ENCODE results near the gene CEACAM3. TPM values are rescaled to one million over a fixed set of nuclear protein-coding genes. Genes with fewer than 3 reads are reported as not detected.
A peak's percentile ranks its signal among the peaks of the same experiment; 100 is the strongest.

CEACAM3 gene
- total and polyA plus RNA-seq, 2 experiments from 2014 or later, result not detected

DNA sequence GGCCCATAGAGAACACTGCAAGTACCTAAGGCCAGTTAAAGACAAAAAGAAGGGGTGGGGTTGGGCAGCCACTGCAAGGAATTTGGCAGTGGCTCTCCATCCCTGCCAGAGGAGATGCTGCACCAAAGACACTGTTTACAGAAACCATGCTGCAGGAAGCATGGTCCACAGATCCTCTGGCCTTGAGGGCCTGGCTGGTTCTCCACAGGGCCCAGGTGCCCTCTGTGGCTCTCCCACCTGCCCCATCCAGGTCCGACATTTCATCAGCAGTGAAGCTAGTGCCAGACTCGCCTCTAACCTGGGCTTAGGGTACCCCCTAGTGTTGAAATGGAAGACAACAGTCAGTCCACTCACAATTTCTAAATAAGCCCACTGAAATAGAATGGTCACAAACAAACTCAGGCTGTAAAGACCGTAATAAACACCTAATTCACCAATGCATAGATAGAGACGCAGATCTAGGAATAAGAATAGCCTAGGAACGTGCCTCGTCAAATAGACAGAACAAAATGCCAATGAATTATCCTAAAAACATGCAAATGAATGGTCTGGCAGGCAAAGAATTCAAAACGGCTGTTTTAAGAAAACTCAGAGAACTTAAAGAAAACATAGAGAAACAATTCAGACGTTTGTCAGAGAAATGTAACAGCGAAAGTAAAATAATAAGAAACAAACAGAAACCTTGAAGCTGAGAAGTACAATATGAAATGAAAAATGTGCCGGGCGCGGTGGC, 24.8 kb downstream of the CEACAM3 start:
- 48% methylated on average over 12 of the region's 12 CpGs for WGBS (ENCODE audit: low lambda C conversion rate, missing lambda C conversion rate)

DNA sequence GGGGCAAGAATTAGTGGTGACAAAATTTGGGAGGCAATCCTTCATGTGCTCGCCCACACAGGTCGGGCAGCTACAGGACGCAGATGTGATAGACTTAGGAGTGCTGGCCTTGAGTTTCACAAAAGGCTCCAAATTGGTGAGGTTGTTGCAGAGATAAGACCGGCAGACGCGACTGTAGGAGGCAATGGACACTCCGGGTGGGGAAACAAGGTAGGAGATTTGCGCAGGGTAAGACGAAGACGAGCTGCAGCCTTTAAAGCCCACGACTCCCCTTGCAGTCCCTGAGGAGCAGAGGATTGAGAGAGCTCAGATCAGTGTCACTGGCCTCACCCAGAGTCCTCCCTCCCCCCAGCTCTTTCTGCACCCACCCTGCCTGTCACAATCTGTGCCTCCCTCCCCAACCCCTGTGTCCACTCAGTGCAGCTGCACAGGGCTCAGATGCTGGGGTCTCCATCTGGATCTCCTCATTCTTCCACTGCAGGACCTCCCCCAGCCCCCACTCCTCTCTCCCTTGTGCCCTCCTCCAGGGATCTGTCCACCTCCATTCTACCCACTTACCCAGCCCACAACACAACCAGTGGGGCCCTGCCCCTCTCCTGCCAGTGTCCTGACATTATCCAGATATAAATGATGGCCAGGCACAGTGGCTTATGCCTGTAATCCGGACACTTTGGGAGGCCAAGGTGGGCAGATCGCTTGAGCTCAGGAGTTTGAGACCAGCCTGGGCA, 41.8 kb downstream of the CEACAM3 start:
- Histone ChIP-seq H3K4me3 (no peak overlapping the region), H4K20me1 (ENCODE audit: insufficient read depth, poor library complexity, severe bottlenecking) (no peaks in the 10 kb centered on the region), H3K9me2 (replicated peaks; ENCODE audit: insufficient read depth) (no peaks in the 10 kb centered on the region), H3K36me3 (replicated peaks; ENCODE audit: insufficient read depth, low read depth) (no peaks in the 10 kb centered on the region), H3K27me3 (peaks cover 12% of the 10 kb centered on the region), H3K4me1 (ENCODE audit: insufficient read depth) (no peaks in the 10 kb centered on the region), H2AFZ (no peak overlapping the region), H3K27ac (no peak overlapping the region), H3K9me3 (ENCODE audit: low read depth) (no peaks in the 10 kb centered on the region), H3K79me2 (no peaks in the 10 kb centered on the region), H3K4me2 (no peak overlapping the region)
- DNase-seq (ENCODE audit: low spot score), result no peak
- 60% methylated on average over 13 of the region's 13 CpGs for WGBS (ENCODE audit: low lambda C conversion rate, missing lambda C conversion rate)
- no peak for TF ChIP-seq EZH2phosphoT487 (IDR thresholded peaks at IDR 0.05; ENCODE audit: low read depth, severe bottlenecking, unreplicated experiment)
- TF ChIP-seq, protein P1, sequence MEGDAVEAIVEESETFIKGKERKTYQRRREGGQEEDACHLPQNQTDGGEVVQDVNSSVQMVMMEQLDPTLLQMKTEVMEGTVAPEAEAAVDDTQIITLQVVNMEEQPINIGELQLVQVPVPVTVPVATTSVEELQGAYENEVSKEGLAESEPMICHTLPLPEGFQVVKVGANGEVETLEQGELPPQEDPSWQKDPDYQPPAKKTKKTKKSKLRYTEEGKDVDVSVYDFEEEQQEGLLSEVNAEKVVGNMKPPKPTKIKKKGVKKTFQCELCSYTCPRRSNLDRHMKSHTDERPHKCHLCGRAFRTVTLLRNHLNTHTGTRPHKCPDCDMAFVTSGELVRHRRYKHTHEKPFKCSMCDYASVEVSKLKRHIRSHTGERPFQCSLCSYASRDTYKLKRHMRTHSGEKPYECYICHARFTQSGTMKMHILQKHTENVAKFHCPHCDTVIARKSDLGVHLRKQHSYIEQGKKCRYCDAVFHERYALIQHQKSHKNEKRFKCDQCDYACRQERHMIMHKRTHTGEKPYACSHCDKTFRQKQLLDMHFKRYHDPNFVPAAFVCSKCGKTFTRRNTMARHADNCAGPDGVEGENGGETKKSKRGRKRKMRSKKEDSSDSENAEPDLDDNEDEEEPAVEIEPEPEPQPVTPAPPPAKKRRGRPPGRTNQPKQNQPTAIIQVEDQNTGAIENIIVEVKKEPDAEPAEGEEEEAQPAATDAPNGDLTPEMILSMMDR (IDR thresholded peaks at IDR 0.05; ENCODE audit: poor library complexity), result no peak
- TF ChIP-seq EZH2 (IDR thresholded peaks at IDR 0.05; ENCODE audit: borderline replicate concordance), result no peak

More for the DNA sequence above, 24.8 kb downstream of the CEACAM3 start:
- Histone ChIP-seq H4K20me1 (ENCODE audit: insufficient read depth, poor library complexity, severe bottlenecking) (no peaks in the 10 kb centered on the region), H3K27me3 (no peaks in the 10 kb centered on the region), H3K4me1 (ENCODE audit: insufficient read depth) (no peaks in the 10 kb centered on the region), H3K4me2 (no peak overlapping the region), H3K9me2 (replicated peaks; ENCODE audit: insufficient read depth) (no peaks in the 10 kb centered on the region), H3K27ac (no peak overlapping the region), H3K36me3 (replicated peaks; ENCODE audit: insufficient read depth, low read depth) (no peaks in the 10 kb centered on the region), H3K4me3 (no peak overlapping the region), H2AFZ (no peak overlapping the region), H3K9me3 (ENCODE audit: low read depth) (no peaks in the 10 kb centered on the region), H3K79me2 (no peaks in the 10 kb centered on the region)
- peak; percentile 37 for DNase-seq (ENCODE audit: low spot score)
- no peak for TF ChIP-seq EZH2phosphoT487 (IDR thresholded peaks at IDR 0.05; ENCODE audit: low read depth, severe bottlenecking, unreplicated experiment)
- TF ChIP-seq EZH2 (IDR thresholded peaks at IDR 0.05; ENCODE audit: borderline replicate concordance), result no peak
- TF ChIP-seq, protein P1 (IDR thresholded peaks at IDR 0.05; ENCODE audit: poor library complexity), result peak; percentile 43

DNA sequence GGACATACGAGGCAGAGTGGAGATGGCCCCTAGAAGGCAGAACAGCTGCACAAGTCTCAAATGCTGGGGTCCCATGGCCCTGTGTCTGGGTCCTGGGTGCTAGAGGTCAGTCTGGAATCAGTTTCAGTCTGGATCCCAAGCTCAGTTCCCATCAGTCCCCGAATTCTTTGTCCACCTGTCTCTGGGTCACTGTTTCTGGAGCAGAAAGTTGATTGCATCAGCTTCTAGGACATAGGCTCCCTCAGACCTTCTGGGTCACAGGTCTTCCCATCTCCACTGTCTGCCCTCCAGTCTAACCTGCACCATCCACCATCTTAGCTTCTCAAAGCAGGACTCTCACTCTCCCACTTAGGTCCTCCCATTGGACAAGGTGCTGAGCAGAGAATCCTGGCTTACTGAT, 42.8 kb downstream of the CEACAM3 start:
- H3K9me3 ChIP-seq (ENCODE audit: low read depth), result no peaks in the 10 kb centered on the region
- no peak overlapping the region for H3K4me3 ChIP-seq
- H3K36me3 ChIP-seq (replicated peaks; ENCODE audit: insufficient read depth, low read depth), result no peaks in the 10 kb centered on the region
- H2AFZ ChIP-seq, result no peak overlapping the region
- WGBS (ENCODE audit: low lambda C conversion rate, missing lambda C conversion rate), result 44% methylated on average over 2 of the region's 2 CpGs
- no peak for DNase-seq (ENCODE audit: low spot score)
- no peaks in the 10 kb centered on the region for H3K79me2 ChIP-seq
- no peaks in the 10 kb centered on the region for H3K4me1 ChIP-seq (ENCODE audit: insufficient read depth)
- H3K4me2 ChIP-seq, result no peak overlapping the region
- no peak overlapping the region for H3K27ac ChIP-seq
- H3K27me3 ChIP-seq, result peaks cover 12% of the 10 kb centered on the region
- H3K9me2 ChIP-seq (replicated peaks; ENCODE audit: insufficient read depth), result no peaks in the 10 kb centered on the region
- no peaks in the 10 kb centered on the region for H4K20me1 ChIP-seq (ENCODE audit: insufficient read depth, poor library complexity, severe bottlenecking)
- no peak for TF ChIP-seq EZH2phosphoT487 (IDR thresholded peaks at IDR 0.05; ENCODE audit: low read depth, severe bottlenecking, unreplicated experiment)
- TF ChIP-seq, protein P1 (IDR thresholded peaks at IDR 0.05; ENCODE audit: poor library complexity), result no peak
- no peak for TF ChIP-seq EZH2 (IDR thresholded peaks at IDR 0.05; ENCODE audit: borderline replicate concordance)
